GM12878 (cell line): Measurements from ENCODE around the gene MAP4K4.

Source experiments
- BMI1 ChIP-seq: fragments of 450-650 bp; IDR thresholded peaks from 2 replicates; pipeline ENCODE4 v1.6.1; 2016; ENCODE audit warnings: mild to moderate bottlenecking, moderate library complexity, borderline replicate concordance
- CTCF ChIP-seq, 3 experiments: IDR thresholded peaks in 2 of 3; conservative IDR thresholded peaks in 1 of 3; 2 replicates each; pipeline ENCODE4 v1.5.1; 2011; ENCODE audit warnings: low read depth in 3 of 3, low read length in 3 of 3, mild to moderate bottlenecking in 3 of 3, control low read depth in 2 of 3, moderate library complexity in 2 of 3, inconsistent platforms in 1 of 3, mixed read lengths in 1 of 3; ENCODE audit not compliant: control insufficient read depth in 2 of 3, insufficient read depth in 1 of 3; ENCODE audit errors: extremely low read depth in 1 of 3
- ESRRA ChIP-seq: IDR thresholded peaks from 2 replicates; pipeline ENCODE4 v1.6.1; 2012; ENCODE audit warnings: mild to moderate bottlenecking, low read length, improper control_type of control experiment
- MTA3 ChIP-seq: IDR thresholded peaks from 2 replicates; pipeline ENCODE4 v1.6.1; 2012; ENCODE audit warnings: low read length, inconsistent platforms, borderline replicate concordance
- POLR2A ChIP-seq: IDR thresholded peaks from 2 replicates; pipeline ENCODE4 v1.6.1; 2011; ENCODE audit warnings: low read depth, mild to moderate bottlenecking, low read length
- POLR2AphosphoS5 ChIP-seq: IDR thresholded peaks from 2 replicates; pipeline ENCODE4 v1.6.1; 2011; ENCODE audit warnings: mild to moderate bottlenecking, low read length, inconsistent platforms
- RELA ChIP-seq: fragments of 450-650 bp; IDR thresholded peaks from 2 replicates; pipeline ENCODE4 v1.8.0; 2014; ENCODE audit warnings: borderline replicate concordance; ENCODE audit not compliant: partially characterized antibody
- TCF7 ChIP-seq: IDR thresholded peaks from 2 replicates; pipeline ENCODE4 v1.6.1; 2014; ENCODE audit warnings: antibody characterized with exemption, borderline replicate concordance
- ZNF274 ChIP-seq: IDR thresholded peaks from one replicate; pipeline ENCODE4 v1.8.0; 2011; ENCODE audit not compliant: insufficient read length, insufficient read depth

GRCh38 chr2:101689114-101689825 lies 8.2 kb upstream of the MAP4K4 start:
- no peak for TF ChIP-seq CTCF (IDR thresholded peaks at IDR 0.05 in 2 of 3, conservative IDR thresholded peaks at IDR 0.05 in 1 of 3; ENCODE audit: control insufficient read depth in 2 of 3, extremely low read depth in 1 of 3, insufficient read depth in 1 of 3, low read depth in 3 of 3, low read length in 3 of 3)
- no peak for TF ChIP-seq ESRRA
- no peak for TF ChIP-seq TCF7
- no peak for TF ChIP-seq POLR2AphosphoS5
- no peak for TF ChIP-seq RELA
- TF ChIP-seq ZNF274, result no peak
- TF ChIP-seq BMI1, result no peak
- TF ChIP-seq MTA3, result no peak
- TF ChIP-seq POLR2A, result no peak
